Measurements from ENCODE around the gene CCDC188.

- TF ChIP-seq CTCF (conservative IDR thresholded peaks at IDR 0.05) (no peak), EZH2 (IDR thresholded peaks at IDR 0.05; ENCODE audit: low read depth) (no peak)
Observed at GRCh38 chr22:20124083-20124787, 26.6 kb downstream of the CCDC188 start.
